Ascending aorta (tissue), 2 donors: ENCODE results near the gene EDRF1. TPM values are rescaled to one million over a fixed set of nuclear protein-coding genes. Genes with fewer than 3 reads are reported as not detected.

Source experiments
- DNase-seq, 2 donors: peaks; one replicate each; pipeline ENCODE4 v3.0.0-alpha.2; 2019; ENCODE audit warnings: low spot score in 2 of 2
- H3K27ac ChIP-seq, 2 donors: fragments of 200-600 bp; sonication (generic); one replicate each; pipeline ENCODE4 v1.5.1; 2016 to 2017; ENCODE audit warnings: mild to moderate bottlenecking in 1 of 2
- H3K27me3 ChIP-seq: fragments of 200-600 bp; sonication (generic); one replicate; pipeline ENCODE4 v1.5.1; 2017
- H3K36me3 ChIP-seq, 2 donors: fragments of 200-600 bp; sonication (generic); one replicate each; pipeline ENCODE4 v1.5.1; 2016
- H3K4me1 ChIP-seq, 2 donors: fragments of 200-600 bp; sonication (generic); one replicate each; pipeline ENCODE4 v1.5.1; 2016 to 2017; ENCODE audit warnings: mild to moderate bottlenecking in 1 of 2
- H3K4me3 ChIP-seq, 2 donors: fragments of 200-600 bp; sonication (generic); one replicate each; pipeline ENCODE4 v1.5.1; 2016 to 2017; ENCODE audit warnings: mild to moderate bottlenecking in 1 of 2
- H3K9me3 ChIP-seq, 2 donors: fragments of 200-600 bp; sonication (generic); one replicate each; pipeline ENCODE4 v1.5.1; 2016
- CTCF ChIP-seq, 3 experiments: fragments of 200-600 bp in 2 of 3; fragments of 450-650 bp in 1 of 3; sonication (generic) in 2 of 3; IDR thresholded peaks; one replicate each; pipeline ENCODE4 v1.5.1; 2016 to 2019; ENCODE audit warnings: antibody characterized with exemption in 3 of 3, mild to moderate bottlenecking in 1 of 3, moderate library complexity in 1 of 3
- intact Hi-C: fragments of 100-400 bp; cut with DNase I; formaldehyde crosslinking; loops from one replicate; pipeline ENCODE4 v1.15.1; 2023
- total RNA-seq: library from RNA; depleted of rRNA; stranded (reverse); fragments of >200 nt; gene quantifications from one replicate; pipeline ENCODE4 v1.1.0, GENCODE V29; 2016

EDRF1 gene
- total RNA-seq, 1 donor from 2014 or later = 0.53 TPM

GRCh38 chr10:125808047-125808446 is 88.5 kb downstream of the EDRF1 start:
- Histone ChIP-seq H3K9me3 (no peaks in the 10 kb centered on the region), H3K27ac (no peak overlapping the region), H3K36me3 (peaks cover 45 to 61% of the 10 kb centered on the region in 2 donors), H3K4me3 (no peak overlapping the region), H3K27me3 (no peaks in the 10 kb centered on the region), H3K4me1 (no peaks in the 10 kb centered on the region)
- intact Hi-C loops = no loop called here
- DNase-seq = no peak
- no peak for TF ChIP-seq CTCF (IDR thresholded peaks at IDR 0.05)

GRCh38 chr10:125811251-125811650 is 91.7 kb downstream of the EDRF1 start:
- Histone ChIP-seq H3K36me3 (peaks cover 35 to 63% of the 10 kb centered on the region in 2 donors), H3K9me3 (no peaks in the 10 kb centered on the region), H3K4me1 (no peaks in the 10 kb centered on the region), H3K27ac (no peak overlapping the region), H3K27me3 (no peaks in the 10 kb centered on the region), H3K4me3 (no peak overlapping the region)
- no peak for TF ChIP-seq CTCF (IDR thresholded peaks at IDR 0.05)
- no peak for DNase-seq
- intact Hi-C loops = no loop called here

GRCh38 chr10:125812128-125812750 is 92.7 kb downstream of the EDRF1 start:
- intact Hi-C loops = no loop called here
- peaks cover 26 to 53% of the 10 kb centered on the region in 2 donors for H3K36me3 ChIP-seq
- H3K4me1 ChIP-seq = no peaks in the 10 kb centered on the region
- H3K27ac ChIP-seq = no peak overlapping the region
- H3K9me3 ChIP-seq = no peaks in the 10 kb centered on the region
- DNase-seq = no peak
- no peaks in the 10 kb centered on the region for H3K27me3 ChIP-seq
- no peak overlapping the region for H3K4me3 ChIP-seq
- TF ChIP-seq CTCF (IDR thresholded peaks at IDR 0.05) = no peak

Other genes starting within 250 kb of the EDRF1 start
- gene TEX36, start 36.5 kb upstream of the EDRF1 start, total RNA-seq = not detected
- not detected for gene MMP21, start 56.1 kb downstream of the EDRF1 start, total RNA-seq
- gene UROS, start 103.5 kb downstream of the EDRF1 start, total RNA-seq = 38.1 TPM
- gene BCCIP, start 103.8 kb downstream of the EDRF1 start, total RNA-seq = 4.7 TPM
- gene DHX32, start 161.6 kb downstream of the EDRF1 start, total RNA-seq = 27.4 TPM
- not detected for gene FANK1, start 176.9 kb downstream of the EDRF1 start, total RNA-seq